Measurements from ENCODE around the gene PRIMA1.

The PRIMA1 gene

GRCh38 chr14:93708311-93708734 lies 80.0 kb downstream of the PRIMA1 start:
- DNase-seq: no peak

GRCh38 chr14:93707475-93707874 lies 80.8 kb downstream of the PRIMA1 start:
- DNase-seq: no peak

- no peak for DNase-seq
Observed at GRCh38 chr14:93706360-93706955, 81.8 kb downstream of the PRIMA1 start.

- no peak for DNase-seq
Observed at GRCh38 chr14:93705513-93706156, 82.7 kb downstream of the PRIMA1 start.

- DNase-seq: no peak
Observed at GRCh38 chr14:93703941-93704340, 84.3 kb downstream of the PRIMA1 start.

GRCh38 chr14:93702946-93703345 lies 85.3 kb downstream of the PRIMA1 start:
- DNase-seq: no peak

GRCh38 chr14:93701562-93701961 lies 86.7 kb downstream of the PRIMA1 start:
- DNase-seq: no peak

- no peak for DNase-seq
Observed at GRCh38 chr14:93700928-93701327, 87.4 kb downstream of the PRIMA1 start.

GRCh38 chr14:93693914-93694313 lies 94.4 kb downstream of the PRIMA1 start:
- no peak for DNase-seq

GRCh38 chr14:93691042-93691780 lies 97.1 kb downstream of the PRIMA1 start:
- no peak for DNase-seq

GRCh38 chr14:93690146-93690545 lies 98.1 kb downstream of the PRIMA1 start:
- no peak for DNase-seq

GRCh38 chr14:93688820-93689219 lies 99.5 kb downstream of the PRIMA1 start:
- no peak for DNase-seq

GRCh38 chr14:93688239-93688666 lies 100.0 kb downstream of the PRIMA1 start:
- DNase-seq: no peak

- no peak for DNase-seq
Observed at GRCh38 chr14:93686268-93686667, 102.0 kb downstream of the PRIMA1 start.

- DNase-seq: no peak
Observed at GRCh38 chr14:93685121-93685895, 103.0 kb downstream of the PRIMA1 start.

GRCh38 chr14:93683226-93683625 lies 105.1 kb downstream of the PRIMA1 start:
- DNase-seq: no peak

GRCh38 chr14:93682459-93682858 lies 105.8 kb downstream of the PRIMA1 start:
- DNase-seq: no peak

- DNase-seq: no peak
Observed at GRCh38 chr14:93676416-93676958, 111.8 kb downstream of the PRIMA1 start.

GRCh38 chr14:93675651-93676050 lies 112.6 kb downstream of the PRIMA1 start:
- no peak for DNase-seq

GRCh38 chr14:93674343-93674742 lies 113.9 kb downstream of the PRIMA1 start:
- no peak for DNase-seq

GRCh38 chr14:93669632-93670031 lies 118.7 kb downstream of the PRIMA1 start:
- DNase-seq: no peak
